ENCODE results near the gene CHRNA9.
A peak's percentile ranks its signal among the peaks of the same experiment; 100 is the strongest.

Gene CHRNA9

GRCh38 chr4:40314951-40315350, 20.2 kb upstream of the CHRNA9 start:
- H3K27ac ChIP-seq: no peak overlapping the region
- H3K9ac ChIP-seq: no peak overlapping the region
- H4K20me1 ChIP-seq (ENCODE audit: insufficient read depth): no peaks in the 10 kb centered on the region
- H3K27me3 ChIP-seq (ENCODE audit: insufficient read depth, low read depth): no peaks in the 10 kb centered on the region
- no peak for TF ChIP-seq CTCF (conservative IDR thresholded peaks at IDR 0.05; ENCODE audit: low read depth, low read length)
- H3K36me3 ChIP-seq (ENCODE audit: insufficient read depth): no peaks in the 10 kb centered on the region
- H3K4me2 ChIP-seq: no peak overlapping the region
- H3K4me3 ChIP-seq (IDR thresholded peaks at IDR 0.05; ENCODE audit: insufficient read depth, low read depth, low read length): no peak overlapping the region
- H3K4me1 ChIP-seq (ENCODE audit: low read depth, poor library complexity, severe bottlenecking): peaks cover 18% of the 10 kb centered on the region
- H3K79me2 ChIP-seq (ENCODE audit: insufficient read depth, low read depth): no peaks in the 10 kb centered on the region
- no peak overlapping the region for H2AFZ ChIP-seq (ENCODE audit: low read depth)

- peak overlapping the region; percentile 66 for H2AFZ ChIP-seq (ENCODE audit: low read depth)
Observed at GRCh38 chr4:40316333-40316781, 18.8 kb upstream of the CHRNA9 start.

GRCh38 chr4:40316782-40317635, 18.1 kb upstream of the CHRNA9 start:
- H2AFZ ChIP-seq (ENCODE audit: low read depth): peak overlapping the region; percentile 66
- H3K9ac ChIP-seq: peak overlapping the region; percentile 46; the same call in 1 of the 2 replicates
- peaks cover 17% of the 10 kb centered on the region for H3K4me1 ChIP-seq (ENCODE audit: low read depth, poor library complexity, severe bottlenecking)
- no peaks in the 10 kb centered on the region for H3K27me3 ChIP-seq (ENCODE audit: insufficient read depth, low read depth)
- H4K20me1 ChIP-seq (ENCODE audit: insufficient read depth): no peaks in the 10 kb centered on the region
- no peaks in the 10 kb centered on the region for H3K79me2 ChIP-seq (ENCODE audit: insufficient read depth, low read depth)
- no peak overlapping the region for H3K4me3 ChIP-seq (IDR thresholded peaks at IDR 0.05; ENCODE audit: insufficient read depth, low read depth, low read length)
- no peaks in the 10 kb centered on the region for H3K36me3 ChIP-seq (ENCODE audit: insufficient read depth)
- H3K4me2 ChIP-seq: peak overlapping the region; percentile 76
- peak overlapping the region; percentile 47 for H3K27ac ChIP-seq
- TF ChIP-seq CTCF (conservative IDR thresholded peaks at IDR 0.05; ENCODE audit: low read depth, low read length): peak; percentile 86

More at GRCh38 chr4:40316333-40316781, 18.8 kb upstream of the CHRNA9 start:
- peaks cover 17% of the 10 kb centered on the region for H3K4me1 ChIP-seq (ENCODE audit: low read depth, poor library complexity, severe bottlenecking)
- H3K27me3 ChIP-seq (ENCODE audit: insufficient read depth, low read depth): no peaks in the 10 kb centered on the region
- H3K4me3 ChIP-seq (IDR thresholded peaks at IDR 0.05; ENCODE audit: insufficient read depth, low read depth, low read length): no peak overlapping the region
- H4K20me1 ChIP-seq (ENCODE audit: insufficient read depth): no peaks in the 10 kb centered on the region
- peak overlapping the region; percentile 76 for H3K4me2 ChIP-seq
- H3K9ac ChIP-seq: peak overlapping the region; percentile 46; the same call in 1 of the 2 replicates
- no peak for TF ChIP-seq CTCF (conservative IDR thresholded peaks at IDR 0.05; ENCODE audit: low read depth, low read length)
- H3K79me2 ChIP-seq (ENCODE audit: insufficient read depth, low read depth): no peaks in the 10 kb centered on the region
- no peaks in the 10 kb centered on the region for H3K36me3 ChIP-seq (ENCODE audit: insufficient read depth)
- H3K27ac ChIP-seq: peak overlapping the region; percentile 47

- Histone ChIP-seq H3K27ac (no peak overlapping the region), H3K4me3 (IDR thresholded peaks at IDR 0.05; ENCODE audit: insufficient read depth, low read depth, low read length) (no peak overlapping the region), H3K9ac (no peak overlapping the region), H3K79me2 (ENCODE audit: insufficient read depth, low read depth) (no peaks in the 10 kb centered on the region), H4K20me1 (ENCODE audit: insufficient read depth) (no peaks in the 10 kb centered on the region), H3K4me1 (ENCODE audit: low read depth, poor library complexity, severe bottlenecking) (peaks cover 17% of the 10 kb centered on the region), H3K4me2 (no peak overlapping the region), H3K36me3 (ENCODE audit: insufficient read depth) (no peaks in the 10 kb centered on the region), H3K27me3 (ENCODE audit: insufficient read depth, low read depth) (no peaks in the 10 kb centered on the region), H2AFZ (ENCODE audit: low read depth) (no peak overlapping the region)
- no peak for TF ChIP-seq CTCF (conservative IDR thresholded peaks at IDR 0.05; ENCODE audit: low read depth, low read length)
Observed at GRCh38 chr4:40317916-40318658, 17.0 kb upstream of the CHRNA9 start.
